ENCODE results near the gene AQP10.
"Not testable (repeated sequence)": the region's sequence is repeated elsewhere in the genome, so short reads cannot be mapped to it uniquely, and the experiment has no call there.

Gene AQP10

GRCh38 chr1:154344977-154345837 lies 24.3 kb downstream of the AQP10 start:
- no peak for DNase-seq (ENCODE audit: low read depth)

- DNase-seq (ENCODE audit: low read depth): no peak
These were observed 25.5 kb downstream of the AQP10 start for GRCh38 chr1:154346276-154346917.

- no peak for DNase-seq (ENCODE audit: low read depth)
These were observed 27.1 kb downstream of the AQP10 start for GRCh38 chr1:154347961-154348360.

- DNase-seq (ENCODE audit: low read depth): no peak
These were observed 27.7 kb downstream of the AQP10 start for GRCh38 chr1:154348429-154349076.

GRCh38 chr1:154349121-154349520 lies 28.2 kb downstream of the AQP10 start:
- no peak for DNase-seq (ENCODE audit: low read depth)

GRCh38 chr1:154350383-154350782 lies 29.5 kb downstream of the AQP10 start:
- no peak for DNase-seq (ENCODE audit: low read depth)

- DNase-seq (ENCODE audit: low read depth): no peak
These were observed 30.6 kb downstream of the AQP10 start for GRCh38 chr1:154351363-154352068.

- no peak for DNase-seq (ENCODE audit: low read depth)
These were observed 31.3 kb downstream of the AQP10 start for GRCh38 chr1:154352245-154352580.

- no peak for DNase-seq (ENCODE audit: low read depth)
These were observed 31.9 kb downstream of the AQP10 start for GRCh38 chr1:154352581-154353459.

GRCh38 chr1:154353460-154353904 lies 32.6 kb downstream of the AQP10 start:
- no peak for DNase-seq (ENCODE audit: low read depth)

- no peak for DNase-seq (ENCODE audit: low read depth)
These were observed 33.1 kb downstream of the AQP10 start for GRCh38 chr1:154353966-154354365.

- DNase-seq (ENCODE audit: low read depth): no peak
These were observed 37.6 kb downstream of the AQP10 start for GRCh38 chr1:154358519-154358918.

GRCh38 chr1:154360288-154360687 lies 39.4 kb downstream of the AQP10 start:
- DNase-seq (ENCODE audit: low read depth): no peak

GRCh38 chr1:154360881-154361280 lies 40.0 kb downstream of the AQP10 start:
- DNase-seq (ENCODE audit: low read depth): not testable (repeated sequence)

- DNase-seq (ENCODE audit: low read depth): no peak
These were observed 40.5 kb downstream of the AQP10 start for GRCh38 chr1:154361357-154361756.

- DNase-seq (ENCODE audit: low read depth): no peak
These were observed 50.5 kb downstream of the AQP10 start for GRCh38 chr1:154371436-154371835.

- DNase-seq (ENCODE audit: low read depth): not testable (repeated sequence)
These were observed 53.0 kb downstream of the AQP10 start for GRCh38 chr1:154373777-154374357.

Measured in non-pigmented ciliary epithelial cell (primary cell).